ENCODE data around the gene TRIM34. TPM values are rescaled to one million over a fixed set of nuclear protein-coding genes. Genes with fewer than 3 reads are reported as not detected.
"Not testable (repeated sequence)": the region's sequence is repeated elsewhere in the genome, so short reads cannot be mapped to it uniquely, and the experiment has no call there.

Gene TRIM34
- total RNA-seq (ENCODE audit: unreplicated experiment): not detected
- long read RNA-seq: 0 reads

DNA sequence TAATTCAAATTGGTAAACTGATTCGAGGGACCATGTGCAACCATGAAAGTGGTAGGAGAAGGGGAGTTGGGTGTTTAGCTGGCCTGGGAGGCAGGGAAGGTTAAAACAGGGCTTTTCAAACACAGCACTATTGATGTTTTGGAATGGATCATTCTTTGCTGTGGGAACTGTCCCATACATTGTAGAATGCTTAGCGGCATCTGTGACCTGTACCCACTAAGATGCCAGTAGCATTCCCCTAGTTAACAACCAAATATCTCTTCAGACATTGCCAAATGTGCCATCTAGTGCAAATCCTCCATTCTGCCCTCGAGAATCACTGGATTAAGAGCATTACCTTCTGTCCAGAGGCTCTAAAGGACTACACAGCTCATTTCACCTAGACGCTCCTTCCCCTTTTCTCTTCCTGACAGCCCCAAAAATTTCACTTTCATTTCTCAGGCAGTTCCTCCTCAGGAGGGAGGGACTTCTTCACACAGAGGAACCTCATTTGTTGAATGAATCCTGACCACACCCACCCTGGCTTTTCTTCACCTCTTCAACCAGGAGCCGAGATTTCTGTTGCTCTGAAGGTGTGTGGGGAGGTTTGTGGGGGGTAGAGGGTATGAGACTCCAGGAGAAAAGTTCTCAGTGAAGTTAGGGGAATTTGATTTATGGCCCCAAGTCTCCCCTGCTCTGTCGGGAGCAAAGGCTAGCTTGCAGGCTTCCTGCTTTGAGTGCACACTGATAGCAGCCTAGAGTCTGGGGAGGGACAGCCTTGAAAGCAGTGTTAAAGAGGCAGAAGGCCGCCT, at the start of gene TRIM34:
TRIM34 (plus strand) TSS at position 513 of the 791 bp plus-strand sequence. CDS start 7,331 bp downstream, outside the sequence.
- H3K27me3 Mint-ChIP-seq (ENCODE audit: unreplicated experiment): no peaks in the 10 kb centered on the region
- no peaks in the 10 kb centered on the region for H3K36me3 Mint-ChIP-seq (ENCODE audit: unreplicated experiment)
- no peak within 1 kb of the TSS for H3K27ac Mint-ChIP-seq (ENCODE audit: unreplicated experiment)
- H3K9me3 Mint-ChIP-seq (ENCODE audit: unreplicated experiment): no peaks in the 10 kb centered on the region
- H3K4me1 Mint-ChIP-seq (ENCODE audit: low read depth, unreplicated experiment): no peaks in the 10 kb centered on the region
- H3K4me3 Mint-ChIP-seq (ENCODE audit: unreplicated experiment): no peak within 1 kb of the TSS
- TF ChIP-seq CTCF (IDR thresholded peaks at IDR 0.05; ENCODE audit: partially characterized antibody, unreplicated experiment): no peak
- DNase-seq: no peak

- no peaks in the 10 kb centered on the region for H3K9me3 Mint-ChIP-seq (ENCODE audit: unreplicated experiment)
- H3K36me3 Mint-ChIP-seq (ENCODE audit: unreplicated experiment): no peaks in the 10 kb centered on the region
- H3K4me1 Mint-ChIP-seq (ENCODE audit: low read depth, unreplicated experiment): no peaks in the 10 kb centered on the region
- no peak for DNase-seq
- TF ChIP-seq CTCF (IDR thresholded peaks at IDR 0.05; ENCODE audit: partially characterized antibody, unreplicated experiment): no peak
- H3K27ac Mint-ChIP-seq (ENCODE audit: unreplicated experiment): no peak overlapping the region
- no peak overlapping the region for H3K4me3 Mint-ChIP-seq (ENCODE audit: unreplicated experiment)
- no peaks in the 10 kb centered on the region for H3K27me3 Mint-ChIP-seq (ENCODE audit: unreplicated experiment)
Observed at GRCh38 chr11:5575152-5575551, 49.6 kb upstream of the TRIM34 start.

DNA sequence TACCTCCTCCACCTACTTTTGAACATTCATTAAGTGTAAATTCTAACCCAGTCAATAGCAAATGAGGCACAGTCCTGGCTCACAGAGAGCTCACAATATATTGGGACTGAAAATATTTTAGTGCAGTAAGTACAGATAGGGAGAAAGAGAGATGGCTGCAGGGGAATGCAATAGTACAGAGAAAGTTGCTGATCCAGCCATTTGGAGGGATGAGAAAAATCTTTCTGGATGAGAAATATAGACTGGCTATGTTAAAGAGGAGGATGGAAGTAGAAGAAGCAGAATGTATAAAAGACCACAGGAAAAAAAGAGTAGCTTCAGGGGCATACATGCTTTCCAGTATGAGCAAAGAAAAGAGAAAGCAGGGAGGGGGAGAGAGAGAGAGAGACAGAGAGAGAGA, 47.7 kb upstream of the TRIM34 start:
- no peak overlapping the region for H3K27ac Mint-ChIP-seq (ENCODE audit: unreplicated experiment)
- no peak for TF ChIP-seq CTCF (IDR thresholded peaks at IDR 0.05; ENCODE audit: partially characterized antibody, unreplicated experiment)
- no peaks in the 10 kb centered on the region for H3K36me3 Mint-ChIP-seq (ENCODE audit: unreplicated experiment)

DNA sequence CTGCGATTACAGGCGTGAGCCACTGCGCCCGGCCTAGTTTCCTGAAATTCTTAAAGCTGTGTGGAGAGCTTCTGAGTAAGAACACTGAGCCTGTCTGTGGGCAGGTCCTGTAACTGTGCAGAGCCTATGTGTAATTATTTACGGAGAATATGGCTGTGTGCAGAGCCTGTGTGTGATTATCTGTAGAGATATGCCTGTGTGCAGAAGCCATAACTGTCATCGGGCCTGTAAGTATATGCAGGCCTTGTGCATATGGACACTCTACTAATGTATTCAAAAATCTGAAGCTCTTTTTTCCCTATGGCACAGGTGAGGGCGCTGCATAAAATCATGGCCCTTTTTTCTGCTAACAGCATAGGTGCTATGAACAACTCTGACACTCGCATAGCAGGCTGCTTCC, 44.2 kb upstream of the TRIM34 start, which contains the start of gene OR52B6:
OR52B6 (plus strand) TSS at position 301 of the 400 bp plus-strand sequence; CDS start at position 301, 0 bp downstream.
- H3K4me1 Mint-ChIP-seq (ENCODE audit: low read depth, unreplicated experiment): no peaks in the 10 kb centered on the region
- H3K9me3 Mint-ChIP-seq (ENCODE audit: unreplicated experiment): no peaks in the 10 kb centered on the region
- no peak for DNase-seq
- TF ChIP-seq CTCF (IDR thresholded peaks at IDR 0.05; ENCODE audit: partially characterized antibody, unreplicated experiment): no peak
- H3K36me3 Mint-ChIP-seq (ENCODE audit: unreplicated experiment): no peaks in the 10 kb centered on the region
- no peak within 1 kb of the TSS for H3K27ac Mint-ChIP-seq (ENCODE audit: unreplicated experiment)
- H3K4me3 Mint-ChIP-seq (ENCODE audit: unreplicated experiment): no peak within 1 kb of the TSS
- no peaks in the 10 kb centered on the region for H3K27me3 Mint-ChIP-seq (ENCODE audit: unreplicated experiment)

More for the DNA sequence above, 47.7 kb upstream of the TRIM34 start:
- Mint-ChIP-seq H3K9me3 (ENCODE audit: unreplicated experiment) (no peaks in the 10 kb centered on the region), H3K4me3 (ENCODE audit: unreplicated experiment) (no peak overlapping the region), H3K4me1 (ENCODE audit: low read depth, unreplicated experiment) (no peaks in the 10 kb centered on the region), H3K27me3 (ENCODE audit: unreplicated experiment) (no peaks in the 10 kb centered on the region)
- no peak for DNase-seq

GRCh38 chr11:5581014-5581413, 43.8 kb upstream of the TRIM34 start:
- H3K4me1 Mint-ChIP-seq (ENCODE audit: low read depth, unreplicated experiment): no peaks in the 10 kb centered on the region
- no peak for DNase-seq
- H3K27ac Mint-ChIP-seq (ENCODE audit: unreplicated experiment): no peak overlapping the region
- H3K27me3 Mint-ChIP-seq (ENCODE audit: unreplicated experiment): no peaks in the 10 kb centered on the region
- no peak overlapping the region for H3K4me3 Mint-ChIP-seq (ENCODE audit: unreplicated experiment)
- no peak for TF ChIP-seq CTCF (IDR thresholded peaks at IDR 0.05; ENCODE audit: partially characterized antibody, unreplicated experiment)
- no peaks in the 10 kb centered on the region for H3K9me3 Mint-ChIP-seq (ENCODE audit: unreplicated experiment)
- H3K36me3 Mint-ChIP-seq (ENCODE audit: unreplicated experiment): no peaks in the 10 kb centered on the region

DNA sequence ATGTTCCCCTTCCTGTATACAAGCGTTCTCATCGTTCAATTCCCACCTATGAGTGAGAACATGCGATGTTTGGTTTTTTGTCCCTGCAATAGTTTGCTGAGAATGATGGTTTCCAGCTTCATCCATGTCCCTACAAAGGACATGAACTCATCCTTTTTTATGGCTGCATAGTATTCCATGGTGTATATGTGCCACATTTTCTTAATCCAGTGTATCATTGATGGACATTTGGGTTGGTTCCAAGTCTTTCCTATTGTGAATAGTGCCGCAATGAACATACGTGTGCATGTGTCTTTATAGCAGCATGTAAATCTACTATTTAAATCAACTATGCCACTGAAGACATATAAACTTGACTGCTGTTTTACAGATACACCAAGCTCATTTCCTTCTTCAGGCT, 40.3 kb upstream of the TRIM34 start:
- not testable (repeated sequence) for DNase-seq; H3K4me1 Mint-ChIP-seq (ENCODE audit: low read depth, unreplicated experiment); H3K27me3 Mint-ChIP-seq (ENCODE audit: unreplicated experiment); H3K27ac Mint-ChIP-seq (ENCODE audit: unreplicated experiment); H3K4me3 Mint-ChIP-seq (ENCODE audit: unreplicated experiment); H3K9me3 Mint-ChIP-seq (ENCODE audit: unreplicated experiment); H3K36me3 Mint-ChIP-seq (ENCODE audit: unreplicated experiment)

- not testable (repeated sequence) for H3K4me3 Mint-ChIP-seq (ENCODE audit: unreplicated experiment); H3K9me3 Mint-ChIP-seq (ENCODE audit: unreplicated experiment); DNase-seq; H3K36me3 Mint-ChIP-seq (ENCODE audit: unreplicated experiment); H3K4me1 Mint-ChIP-seq (ENCODE audit: low read depth, unreplicated experiment); H3K27ac Mint-ChIP-seq (ENCODE audit: unreplicated experiment); H3K27me3 Mint-ChIP-seq (ENCODE audit: unreplicated experiment)
Observed at GRCh38 chr11:5589906-5590305, 34.9 kb upstream of the TRIM34 start.

Data from glutamatergic neuron (in vitro differentiated cells).